HG03469 (cell line): Measurements from ENCODE around the gene RASL12.

ENCODE experiments used
- ATAC-seq: cut with Tn5 transposase; IDR thresholded peaks from one replicate; pipeline ENCODE4 v1.9.1; 2021; ENCODE audit warnings: mild to moderate bottlenecking, moderate library complexity, moderate number of reproducible peaks; ENCODE audit not compliant: unreplicated experiment

The RASL12 gene

GRCh38 chr15:65092911-65093792 lies 25.4 kb upstream of the RASL12 start:
- ATAC-seq, result no peak

GRCh38 chr15:65091946-65092770 lies 24.4 kb upstream of the RASL12 start:
- ATAC-seq, result no peak

GRCh38 chr15:65089206-65089824 lies 21.5 kb upstream of the RASL12 start:
- ATAC-seq, result no peak

GRCh38 chr15:65088643-65089021 lies 20.8 kb upstream of the RASL12 start:
- no peak for ATAC-seq

- ATAC-seq, result no peak
These were observed 20.3 kb upstream of the RASL12 start for GRCh38 chr15:65087873-65088642.

- ATAC-seq, result no peak
These were observed 19.6 kb upstream of the RASL12 start for GRCh38 chr15:65087411-65087810.

- no peak for ATAC-seq
These were observed 18.9 kb upstream of the RASL12 start for GRCh38 chr15:65086680-65087111.

- no peak for ATAC-seq
These were observed 18.3 kb upstream of the RASL12 start for GRCh38 chr15:65085990-65086679.

- ATAC-seq, result no peak
These were observed 17.5 kb upstream of the RASL12 start for GRCh38 chr15:65085207-65085753.

GRCh38 chr15:65084500-65085206 lies 16.9 kb upstream of the RASL12 start:
- ATAC-seq, result no peak

GRCh38 chr15:65083262-65083701 lies 15.5 kb upstream of the RASL12 start:
- ATAC-seq, result no peak

GRCh38 chr15:65082303-65082953 lies 14.6 kb upstream of the RASL12 start:
- no peak for ATAC-seq

GRCh38 chr15:65081758-65082157 lies 14.0 kb upstream of the RASL12 start:
- no peak for ATAC-seq

GRCh38 chr15:65081270-65081669 lies 13.5 kb upstream of the RASL12 start:
- no peak for ATAC-seq

- ATAC-seq, result no peak
These were observed 11.8 kb upstream of the RASL12 start for GRCh38 chr15:65079580-65079979.

- no peak for ATAC-seq
These were observed 10.2 kb upstream of the RASL12 start for GRCh38 chr15:65077981-65078352.

GRCh38 chr15:65077291-65077980 lies 9.6 kb upstream of the RASL12 start:
- no peak for ATAC-seq
